Psoas muscle (tissue), 8 donors: ENCODE results near the gene CLPSL1. TPM values are rescaled to one million over a fixed set of nuclear protein-coding genes. Genes with fewer than 3 reads are reported as not detected.

Experiments used
- ATAC-seq, 4 donors: fragments of 200-7000 bp; cut with Tn5 transposase; one replicate each; pipeline ENCODE4 v1.9.1; 2020; ENCODE audit warnings: moderate library complexity in 3 of 4, mild to moderate bottlenecking in 2 of 4
- DNase-seq, 2 donors: peaks; one replicate each; pipeline ENCODE4 v3.0.0-alpha.2; 2020
- H3K27ac ChIP-seq: fragments of 200-600 bp; one replicate; pipeline ENCODE4 v1.8.0; 2022
- H3K27me3 ChIP-seq, 3 donors: fragments of 200-600 bp in 1 of 3; one replicate each; pipeline versions ENCODE4 v1.6.1 to v1.8.0; 2013 to 2022; ENCODE audit warnings: low read length in 2 of 3, mild to moderate bottlenecking in 2 of 3, moderate library complexity in 1 of 3; ENCODE audit not compliant: insufficient read depth in 3 of 3
- H3K36me3 ChIP-seq, 2 donors: fragments of 200-600 bp in 1 of 2; one replicate each; pipeline versions ENCODE4 v1.6.1 to v1.8.0; 2013 to 2022; ENCODE audit warnings: low read depth in 1 of 2, mild to moderate bottlenecking in 1 of 2, moderate library complexity in 1 of 2; ENCODE audit not compliant: insufficient read depth in 1 of 2
- H3K4me1 ChIP-seq: fragments of 200-600 bp; one replicate; pipeline ENCODE4 v1.8.0; 2022
- H3K4me3 ChIP-seq: fragments of 200-600 bp; one replicate; pipeline ENCODE4 v1.8.0; 2022; ENCODE audit warnings: mild to moderate bottlenecking
- H3K9me3 ChIP-seq: fragments of 200-600 bp; one replicate; pipeline ENCODE4 v1.8.0; 2022
- CTCF ChIP-seq: fragments of 200-600 bp; IDR thresholded peaks from one replicate; pipeline ENCODE4 v1.8.0; 2022; ENCODE audit warnings: antibody characterized with exemption
- WGBS, 3 donors: extraction: QIAGEN DNeasy Blood & Tissue Kit; methylation state at CpG; one replicate each; pipeline versions ENCODE4 v1.1.6 to v1.1.7; 2013; 5-methylcytosine and 5-hydroxymethylcytosine counted together
- intact Hi-C, 2 donors: fragments of 100-400 bp; cut with DNase I; formaldehyde crosslinking; loops; one replicate each; pipeline versions ENCODE4 v1.11.0 to v1.14.2; 2022
- polyA plus RNA-seq, 3 donors: library from polyadenylated mRNA; stranded (reverse); fragments of 200-250 nt; gene quantifications; one replicate each; pipeline ENCODE4 v1.2.3, GENCODE V29; 2013
- total RNA-seq, 4 donors: library from RNA; stranded (reverse); fragmentation: NEBNext Ultra II Directional in 2 of 4; extraction: Animal tissue kit (Norgen Biotek cat#: 25700) in 2 of 4; gene quantifications; one replicate each; pipeline versions ENCODE4 v1.2.1 to v1.2.4, GENCODE V29; 2021 to 2023
- donor health status: healthy with polysubstance abuse.
- donor health status: DM: no; HTN: no; CAD: no; lungs with moderate emphysema.
- donor health status: Bipolar disorder and iron deficiency.
- donor health status: healthy.
- donor health status: DM: yes; HTN: yes; CAD: no.
- donor health status: DM: no; HTN: no; CAD: no.
- donor health status: DM: no; HTN: no; CAD: no.
- donor health status: DM: yes; HTN: yes; CAD: no.

CLPSL1 gene
- total and polyA plus RNA-seq, 7 donors = not detected

- WGBS, 3 donors = 2 to 4% (median 4%) methylated on average over 38 to 56 of the region's 56 CpGs
Observed at GRCh38 chr6:35776364-35777215, 4.2 kb upstream of the CLPSL1 start, which contains the start of gene CLPSL2. CLPSL2 (plus strand) TSS chr6:35776598; CDS start chr6:35776619, 21 bp downstream.

GRCh38 chr6:35777356-35778102, 3.3 kb upstream of the CLPSL1 start:
- Histone ChIP-seq H3K36me3 (no peaks in the 10 kb centered on the region), H3K4me3 (no peak overlapping the region), H3K27ac (no peak overlapping the region), H3K27me3 (peaks cover 0 to 54% (median 16%) of the 10 kb centered on the region in 3 donors), H3K4me1 (no peaks in the 10 kb centered on the region), H3K9me3 (no peaks in the 10 kb centered on the region)
- no peak for DNase-seq
- 72 to 82% (median 77%) methylated on average over 10 of the region's 10 CpGs for WGBS, 3 donors
- ATAC-seq = no peak
- intact Hi-C loops = no loop called here
- no peak for TF ChIP-seq CTCF

More at GRCh38 chr6:35776364-35777215, 4.2 kb upstream of the CLPSL1 start, which contains the start of gene CLPSL2:
- peak within 1 kb of the TSS; percentile 59 for H3K4me3 ChIP-seq
- ATAC-seq (peak in 2 of 4 donors; percentile 22 to 23), DNase-seq (no peak)
- no peak within 1 kb of the TSS for H3K27ac ChIP-seq
- H3K9me3 ChIP-seq = no peaks in the 10 kb centered on the region
- H3K27me3 ChIP-seq = peaks cover 0 to 54% (median 16%) of the 10 kb centered on the region in 3 donors
- intact Hi-C loops = no loop called here
- no peaks in the 10 kb centered on the region for H3K36me3 ChIP-seq
- TF ChIP-seq CTCF = no peak
- no peaks in the 10 kb centered on the region for H3K4me1 ChIP-seq

GRCh38 chr6:35778437-35778836, 2.4 kb upstream of the CLPSL1 start:
- TF ChIP-seq CTCF = no peak
- WGBS, 3 donors = 46 to 90% (median 54%) methylated on average over 2 of the region's 2 CpGs
- DNase-seq (no peak), ATAC-seq (no peak)
- Histone ChIP-seq H3K4me3 (no peak overlapping the region), H3K27ac (no peak overlapping the region), H3K9me3 (no peaks in the 10 kb centered on the region), H3K27me3 (peaks cover 0 to 58% (median 16%) of the 10 kb centered on the region in 3 donors), H3K4me1 (no peaks in the 10 kb centered on the region), H3K36me3 (no peaks in the 10 kb centered on the region)
- intact Hi-C loops = no loop called here

GRCh38 chr6:35781290-35781689, 471 bp downstream of the CLPSL1 start:
- WGBS, 3 donors = 91 to 100% (median 93%) methylated on average over 2 of the region's 2 CpGs
- no peaks in the 10 kb centered on the region for H3K36me3 ChIP-seq
- ATAC-seq (no peak), DNase-seq (no peak)
- H3K4me1 ChIP-seq = no peaks in the 10 kb centered on the region
- H3K27me3 ChIP-seq = peaks cover 0 to 64% (median 17%) of the 10 kb centered on the region in 3 donors
- no peak overlapping the region for H3K4me3 ChIP-seq
- no peak for TF ChIP-seq CTCF
- no peaks in the 10 kb centered on the region for H3K9me3 ChIP-seq
- intact Hi-C loops = no loop called here
- H3K27ac ChIP-seq = no peak overlapping the region
